NCI-H1105 (cell line): ENCODE results near the gene CRIP1.

Experiments used
- DNase-seq: peaks from one replicate; lab custom pipeline; 2025; lab: John Stamatoyannopoulos, UW

The CRIP1 gene

DNA sequence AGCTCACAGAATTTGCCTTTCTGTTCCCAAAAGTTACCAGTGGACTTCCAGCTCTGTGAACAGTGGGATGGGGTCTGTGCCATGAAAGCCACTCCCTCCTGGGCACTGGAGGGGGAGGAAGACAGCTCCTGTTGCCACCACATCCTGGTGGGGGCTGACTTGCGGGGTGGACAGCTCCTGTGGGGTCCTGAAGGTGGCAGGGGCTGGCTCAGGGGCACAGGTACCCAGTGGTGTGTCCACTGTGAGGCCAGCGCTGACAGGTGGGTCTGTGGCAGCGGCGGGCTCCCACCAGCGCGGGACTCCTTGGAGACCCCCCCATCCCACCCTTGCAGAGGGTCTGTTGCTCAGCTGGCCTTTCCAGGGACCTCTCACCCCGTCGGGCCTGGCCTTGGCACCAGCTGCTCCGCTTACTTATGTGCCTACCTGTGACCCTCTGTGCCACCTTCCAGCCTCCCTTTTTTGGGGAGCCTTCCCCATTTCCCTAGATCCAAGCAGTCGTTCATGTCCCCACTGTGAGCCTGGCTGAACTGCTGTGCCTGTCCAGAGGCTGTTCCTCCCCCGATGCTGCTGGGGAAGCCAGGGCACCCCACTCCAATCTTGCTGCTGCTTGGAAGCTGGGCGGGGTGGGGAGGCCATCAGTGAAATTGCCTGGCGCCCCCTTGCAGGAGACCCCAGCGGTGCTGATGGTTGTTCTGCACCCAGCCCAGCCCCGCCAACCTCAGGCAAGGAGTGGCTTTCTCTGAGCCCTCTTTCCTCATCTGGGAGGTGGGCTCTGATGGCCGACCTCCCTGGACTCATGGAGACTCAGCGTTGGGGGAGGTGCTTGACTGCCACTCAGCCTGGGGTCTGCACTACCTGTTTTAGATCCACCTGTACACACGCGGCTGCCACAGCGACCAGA is 6.5 kb downstream of the CRIP1 start:
- DNase-seq = no peak

DNA sequence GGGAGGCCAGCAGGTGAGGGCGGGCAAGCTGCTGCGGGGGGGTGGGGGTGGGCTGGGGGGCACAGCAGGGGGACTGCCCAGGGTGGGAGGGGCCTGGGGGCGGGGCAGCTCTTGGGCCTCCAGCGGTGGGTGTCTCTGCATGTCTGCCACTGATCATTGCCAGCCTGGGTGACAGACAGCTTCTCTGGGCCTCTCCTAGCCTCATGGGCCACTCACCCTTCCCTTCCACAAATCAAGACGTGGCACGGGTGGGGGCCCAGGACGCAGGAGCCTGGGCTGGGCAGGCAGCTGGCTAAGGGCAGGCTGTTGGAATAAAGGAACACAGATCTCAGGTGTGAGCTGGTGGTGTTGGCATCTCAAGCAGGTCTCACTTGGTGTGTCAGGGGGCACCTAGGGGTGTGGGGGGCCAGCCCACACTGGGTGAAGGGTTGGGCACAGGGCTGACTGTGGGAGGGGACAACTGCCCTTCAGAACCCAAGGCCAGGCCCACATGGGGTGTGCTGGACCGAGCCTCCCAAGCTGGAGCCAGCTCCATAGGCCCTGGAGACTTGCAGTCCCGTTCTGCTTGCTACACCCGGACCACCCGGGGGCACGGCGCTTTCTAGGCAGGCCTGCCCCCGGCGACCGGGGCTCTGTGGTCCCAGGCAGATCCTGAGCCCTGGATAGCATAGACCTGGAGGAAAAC is 7.4 kb downstream of the CRIP1 start:
- DNase-seq = no peak

DNA sequence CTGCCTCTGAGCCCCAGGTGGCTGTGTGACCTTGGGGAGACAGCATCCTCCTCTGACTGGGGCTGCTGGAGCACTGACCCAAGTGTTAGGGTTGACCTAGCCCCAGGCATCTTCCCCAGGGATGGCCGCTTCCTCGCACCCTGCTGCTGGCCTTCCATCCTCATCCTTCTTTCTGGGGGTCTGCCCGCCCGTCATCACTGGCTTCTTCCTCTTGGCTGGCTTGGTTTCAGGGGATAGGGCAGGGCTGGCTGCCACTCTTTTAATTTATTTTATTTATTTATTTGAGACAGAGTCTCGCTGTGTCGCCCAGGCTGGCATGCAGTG is 7.9 kb downstream of the CRIP1 start:
- no peak for DNase-seq

DNA sequence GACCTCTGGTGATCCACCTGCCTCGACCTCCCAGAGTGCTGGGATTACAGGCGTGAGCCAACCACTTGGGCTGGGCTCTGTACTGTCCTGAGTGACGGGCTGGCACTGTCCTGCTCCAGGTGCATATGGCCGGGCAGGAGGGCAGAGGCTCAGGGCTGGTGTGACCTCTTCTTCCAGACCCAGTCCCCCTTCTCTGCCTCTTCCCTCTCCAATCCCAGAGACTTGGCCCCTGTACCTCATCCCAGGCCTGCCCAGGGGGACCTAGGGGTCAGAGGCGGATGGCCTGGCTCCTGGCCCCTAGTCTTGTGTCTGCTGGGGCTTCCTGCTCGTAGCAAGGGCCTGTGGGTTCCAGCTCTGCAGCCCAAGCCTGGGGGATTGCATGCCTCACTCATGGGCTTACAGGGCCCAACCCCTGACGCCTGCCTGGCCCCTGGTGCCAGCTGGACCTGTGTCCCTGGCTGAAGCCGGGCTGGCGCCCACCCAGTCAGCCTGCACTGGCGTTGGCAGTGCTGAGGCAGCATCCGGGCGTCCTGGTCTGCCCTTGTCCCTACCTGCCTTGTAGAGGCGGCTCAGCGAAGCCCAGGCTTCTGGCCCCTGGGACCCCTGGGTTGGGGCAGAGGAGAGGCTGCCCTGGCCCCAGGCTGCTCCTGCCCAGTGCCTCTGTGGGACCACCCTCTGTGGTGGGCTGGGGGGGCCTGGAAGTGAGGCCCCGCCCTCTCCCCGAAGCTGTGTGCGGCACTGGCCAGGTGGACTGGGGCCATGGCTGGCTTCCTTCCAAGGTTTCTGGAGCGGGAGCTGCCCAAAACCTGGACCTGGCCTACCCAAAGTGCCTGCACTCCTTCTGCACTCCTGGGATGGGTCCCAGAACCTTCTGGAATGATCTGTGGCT is 8.7 kb downstream of the CRIP1 start:
- no peak for DNase-seq

DNA sequence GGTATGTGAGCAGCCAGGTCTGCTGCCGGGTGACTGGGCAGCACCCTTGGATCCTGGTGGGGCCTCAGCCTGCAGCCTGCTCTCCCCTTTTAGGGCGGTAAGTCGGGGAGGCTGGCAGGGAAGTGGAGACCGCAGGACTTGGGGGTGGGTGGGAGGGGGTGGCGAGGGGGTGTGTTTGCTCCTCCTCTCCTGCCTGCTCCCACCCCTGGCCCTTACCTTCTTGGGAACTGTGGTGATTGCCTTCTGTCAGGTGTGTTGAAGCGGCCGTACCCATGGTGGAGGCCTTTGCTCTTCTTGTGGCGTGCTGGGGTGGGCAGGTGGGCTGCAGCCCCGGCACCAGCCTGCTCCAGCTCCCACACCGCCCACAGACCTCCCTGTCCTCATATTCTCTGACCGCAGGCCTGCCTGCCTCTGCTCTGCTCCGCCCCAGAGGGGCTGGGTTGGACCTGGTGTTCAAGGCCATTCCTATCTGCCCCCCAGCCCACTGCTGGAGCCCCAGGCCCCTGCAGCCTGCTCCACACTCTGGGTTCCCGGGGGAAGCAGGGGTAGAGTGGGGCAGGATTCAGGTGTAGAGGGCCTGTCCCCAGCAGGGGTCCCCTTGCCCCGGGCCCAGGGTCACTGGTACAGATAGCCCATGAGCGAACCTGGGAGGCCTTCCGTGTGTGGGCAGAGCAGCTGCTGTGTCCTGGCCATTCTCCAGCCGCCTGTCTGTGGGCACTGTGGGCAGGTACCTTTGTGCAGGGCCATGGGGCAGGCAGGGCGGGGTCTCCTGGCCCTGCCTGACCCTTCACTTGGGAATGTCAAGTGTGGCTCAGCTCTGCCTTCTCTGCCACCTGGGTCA is 9.5 kb downstream of the CRIP1 start:
- DNase-seq = no peak

GRCh38 chr14:105496831-105497591 is 10.3 kb downstream of the CRIP1 start:
- DNase-seq = no peak

- DNase-seq = no peak
These were observed 11.2 kb downstream of the CRIP1 start for GRCh38 chr14:105497671-105498429.

- DNase-seq = no peak
These were observed 12.0 kb downstream of the CRIP1 start for GRCh38 chr14:105498430-105499255.

DNA sequence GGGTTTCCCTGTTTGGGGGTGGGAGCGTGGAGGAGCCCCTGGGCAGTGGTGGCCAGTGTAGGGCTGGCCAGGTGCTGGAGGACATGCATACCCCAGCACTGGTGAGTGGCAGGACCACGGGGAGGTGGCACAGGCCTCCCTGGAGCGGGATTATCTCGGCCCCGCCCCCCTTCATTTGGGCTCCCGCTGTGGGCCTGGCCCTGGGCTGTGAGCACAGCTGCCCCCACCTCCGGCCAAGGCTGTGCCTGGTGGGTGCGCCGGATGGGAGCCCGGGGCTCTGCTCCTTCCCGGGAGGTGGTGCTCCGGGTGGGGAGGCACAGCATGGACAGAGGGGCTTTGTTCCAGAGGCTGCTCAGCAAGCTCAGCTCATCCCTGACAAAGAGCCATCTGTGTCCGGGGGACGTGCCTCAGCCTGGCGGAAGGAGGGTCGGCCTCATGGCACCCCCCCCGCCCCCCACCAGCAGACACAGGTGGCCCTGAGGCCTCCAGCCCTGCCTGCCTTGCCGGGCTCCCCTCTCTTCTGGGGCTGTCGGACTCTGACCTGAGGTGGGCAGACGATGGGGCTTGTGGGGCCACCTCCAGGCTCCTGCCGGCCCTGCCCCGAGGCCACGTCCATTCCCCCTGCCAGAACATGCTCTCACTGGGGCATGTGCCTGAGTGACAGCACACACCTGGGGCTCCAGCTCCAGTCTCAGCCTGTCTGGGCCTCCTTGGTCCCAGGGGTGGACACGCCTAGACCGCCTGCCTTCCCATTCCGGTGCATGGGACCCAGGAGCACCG is 12.8 kb downstream of the CRIP1 start:
- DNase-seq = no peak

DNA sequence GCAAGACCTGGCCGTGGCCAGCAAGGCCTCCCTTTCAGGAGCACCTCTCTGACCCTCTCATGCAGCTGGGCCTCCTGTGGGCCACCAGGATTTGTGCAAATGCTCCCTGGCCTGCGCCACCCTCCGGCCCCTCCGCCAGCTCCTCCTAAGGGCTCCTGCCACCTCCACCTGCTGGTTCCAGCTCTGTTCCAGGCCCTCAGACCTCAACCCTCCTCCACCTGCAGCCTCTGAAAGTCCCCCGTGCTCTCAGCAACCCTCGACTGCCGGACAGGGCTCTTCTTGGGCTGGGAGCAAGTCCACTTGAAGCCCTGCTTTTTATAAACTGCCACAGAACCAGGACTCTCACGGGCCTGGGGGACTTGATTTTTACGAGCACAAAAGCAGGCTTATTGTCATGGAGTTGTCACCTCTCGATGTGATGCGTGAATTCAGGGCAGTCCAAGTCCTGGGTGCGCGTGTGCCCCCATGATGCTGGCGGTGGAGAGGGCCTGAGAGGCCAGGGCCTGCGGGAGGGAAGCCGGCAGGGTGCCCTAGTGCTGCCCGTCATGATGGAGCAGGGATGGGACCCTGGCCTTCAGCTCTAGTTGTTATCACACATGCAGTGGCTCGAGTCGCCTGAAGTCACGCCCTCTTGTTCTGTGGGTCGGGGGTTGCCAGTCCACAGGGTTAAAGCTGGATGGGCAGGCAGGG is 13.5 kb downstream of the CRIP1 start:
- DNase-seq = no peak

DNA sequence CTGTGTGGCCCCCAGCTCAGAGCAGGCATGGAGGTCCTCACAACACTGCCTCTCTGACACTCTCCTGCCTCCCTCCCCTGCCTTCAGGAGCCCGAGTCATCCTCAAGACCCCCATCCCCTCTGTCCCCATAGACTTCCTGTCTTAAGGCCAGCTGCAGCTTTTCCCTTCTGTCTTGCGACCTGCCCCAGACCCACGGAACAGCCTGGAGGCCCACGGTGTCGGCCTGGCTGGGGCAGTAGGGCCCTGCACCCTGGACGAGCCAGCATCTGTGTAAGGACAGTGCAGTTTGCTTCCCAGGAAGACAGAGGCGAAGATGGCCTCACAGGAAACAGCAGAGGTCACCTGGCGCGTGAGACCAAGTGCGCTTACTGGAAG is 14.0 kb downstream of the CRIP1 start:
- DNase-seq = no peak

DNA sequence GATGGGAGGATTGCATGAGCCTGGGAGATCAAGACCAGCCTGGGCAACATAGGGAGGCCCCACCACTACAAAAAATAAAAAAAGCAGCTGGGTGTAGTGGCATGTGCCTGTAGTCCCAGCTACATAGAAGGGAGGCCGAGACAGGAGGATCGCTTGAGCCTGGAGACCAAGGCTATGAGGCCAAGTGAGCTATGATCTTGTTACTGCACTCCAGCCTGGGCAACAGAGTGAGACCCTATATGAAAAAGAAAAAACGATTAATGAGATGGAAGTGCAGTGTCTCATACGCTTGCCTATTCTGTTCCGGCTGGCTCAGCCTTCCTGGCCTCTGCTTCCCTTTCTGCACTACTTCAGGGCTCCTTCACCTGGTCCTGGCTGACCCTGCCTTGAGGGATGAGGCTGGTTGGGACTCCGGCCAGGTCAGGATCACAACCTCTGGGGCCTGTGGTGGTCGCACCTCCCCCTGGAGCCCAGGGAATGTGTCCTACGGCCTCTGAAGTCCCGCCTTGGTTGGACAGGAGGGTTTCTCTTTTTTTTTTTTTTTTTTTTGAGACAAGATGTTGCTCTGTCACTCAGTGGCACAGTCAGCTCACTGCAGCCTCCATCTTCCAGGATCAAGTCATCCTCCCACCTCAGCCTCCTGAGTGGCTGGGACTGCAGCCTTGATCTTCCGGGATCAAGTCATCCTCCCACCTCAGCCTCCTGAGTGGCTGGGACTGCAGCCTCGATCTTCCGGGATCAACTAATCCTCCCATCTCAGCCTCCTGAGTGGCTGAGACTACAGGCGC is 15.0 kb downstream of the CRIP1 start:
- no peak for DNase-seq

DNA sequence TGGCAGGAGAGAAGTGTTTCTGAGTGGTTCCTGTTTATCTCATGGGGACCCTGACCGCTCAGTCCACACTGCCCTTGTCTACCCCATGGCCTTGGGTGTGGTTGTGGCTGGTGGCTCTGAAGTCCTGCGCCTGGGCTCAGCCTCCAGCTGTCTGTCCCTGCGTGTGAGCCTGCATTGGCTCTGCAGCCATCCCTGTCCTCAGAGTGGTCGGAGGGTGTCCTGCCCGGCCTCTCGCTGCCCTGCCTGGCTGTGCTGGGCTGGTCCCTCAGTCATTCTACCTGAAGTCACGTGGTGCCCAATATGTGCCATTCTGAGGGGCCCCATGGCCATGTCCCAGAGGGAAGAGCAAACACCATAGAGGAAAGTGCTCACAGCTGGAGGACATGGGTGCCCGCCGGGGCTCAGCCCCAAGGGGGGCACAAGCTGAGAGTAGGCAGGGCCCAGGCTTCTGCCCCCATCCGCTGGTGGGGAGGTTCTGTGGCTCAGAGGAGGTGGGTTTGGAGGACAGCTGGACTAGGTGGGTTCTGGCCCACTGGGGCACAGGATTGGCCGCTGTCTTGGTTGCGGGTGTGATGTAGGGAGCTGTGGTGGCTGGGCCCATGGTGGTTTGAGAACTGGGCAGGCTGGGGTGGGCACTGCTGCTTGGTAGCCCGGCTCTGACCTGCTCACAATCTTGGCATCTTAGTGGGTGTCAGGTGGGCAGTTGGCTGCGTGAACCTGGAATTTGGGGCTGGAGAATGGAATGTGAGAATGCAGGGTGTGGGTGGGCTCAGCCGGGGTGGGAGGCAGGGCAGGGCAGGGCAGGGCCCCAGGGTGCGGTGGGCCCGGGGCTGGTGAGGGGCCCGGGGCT is 16.0 kb downstream of the CRIP1 start:
- no peak for DNase-seq

GRCh38 chr14:105503296-105503640 is 16.6 kb downstream of the CRIP1 start:
- DNase-seq = no peak

GRCh38 chr14:105503935-105504692 is 17.4 kb downstream of the CRIP1 start:
- no peak for DNase-seq
